HG03354 (cell line): Measurements from ENCODE around the gene DIP2C.
"Not testable (repeated sequence)": the region's sequence is repeated elsewhere in the genome, so short reads cannot be mapped to it uniquely, and the experiment has no call there.

Source experiments
- ATAC-seq: cut with Tn5 transposase; IDR thresholded peaks from one replicate; pipeline ENCODE4 v1.9.1; 2021; ENCODE audit warnings: mild to moderate bottlenecking; ENCODE audit not compliant: unreplicated experiment, poor library complexity, severe bottlenecking

DIP2C gene

GRCh38 chr10:680146-680545 lies 9.3 kb downstream of the DIP2C start:
- no peak for ATAC-seq

GRCh38 chr10:679556-679955 lies 9.9 kb downstream of the DIP2C start:
- no peak for ATAC-seq

GRCh38 chr10:678662-679005 lies 10.8 kb downstream of the DIP2C start:
- not testable (repeated sequence) for ATAC-seq

GRCh38 chr10:677750-678661 lies 11.5 kb downstream of the DIP2C start:
- no peak for ATAC-seq

- no peak for ATAC-seq
Measured at GRCh38 chr10:677038-677437, 12.4 kb downstream of the DIP2C start.

GRCh38 chr10:676178-676577 lies 13.3 kb downstream of the DIP2C start:
- no peak for ATAC-seq

- no peak for ATAC-seq
Measured at GRCh38 chr10:675532-675931, 13.9 kb downstream of the DIP2C start.

GRCh38 chr10:673492-673891 lies 16.0 kb downstream of the DIP2C start:
- no peak for ATAC-seq

GRCh38 chr10:672992-673391 lies 16.5 kb downstream of the DIP2C start:
- ATAC-seq = no peak

- ATAC-seq = no peak
Measured at GRCh38 chr10:672203-672602, 17.3 kb downstream of the DIP2C start.

- ATAC-seq = no peak
Measured at GRCh38 chr10:670990-671389, 18.5 kb downstream of the DIP2C start.

GRCh38 chr10:670038-670437 lies 19.4 kb downstream of the DIP2C start:
- no peak for ATAC-seq

GRCh38 chr10:668786-669485 lies 20.5 kb downstream of the DIP2C start:
- ATAC-seq = no peak

GRCh38 chr10:667602-668143 lies 21.8 kb downstream of the DIP2C start:
- no peak for ATAC-seq

- ATAC-seq = no peak
Measured at GRCh38 chr10:667096-667495, 22.4 kb downstream of the DIP2C start.

GRCh38 chr10:666237-667012 lies 23.0 kb downstream of the DIP2C start:
- ATAC-seq = no peak

GRCh38 chr10:665579-666091 lies 23.8 kb downstream of the DIP2C start:
- no peak for ATAC-seq

GRCh38 chr10:664893-665292 lies 24.6 kb downstream of the DIP2C start:
- no peak for ATAC-seq

GRCh38 chr10:664301-664700 lies 25.2 kb downstream of the DIP2C start:
- ATAC-seq = no peak

GRCh38 chr10:663831-664251 lies 25.6 kb downstream of the DIP2C start:
- no peak for ATAC-seq
